ENCODE data around the gene DVL2.
A peak's percentile ranks its signal among the peaks of the same experiment; 100 is the strongest.
"Not testable (repeated sequence)": the region's sequence is repeated elsewhere in the genome, so short reads cannot be mapped to it uniquely, and the experiment has no call there.

DVL2 gene

GRCh38 chr17:7254511-7254910, 20.2 kb upstream of the DVL2 start:
- DNase-seq, result no peak

- DNase-seq, result no peak
Measured at GRCh38 chr17:7253082-7253481, 18.8 kb upstream of the DVL2 start.

- peak; percentile 95 for DNase-seq
Measured at GRCh38 chr17:7252176-7253043, 18.1 kb upstream of the DVL2 start, which contains the start of gene ELP5. Gene ELP5, plus strand, starts transcription at chr17:7252215. Its CDS starts 336 bp downstream, at chr17:7252551.

DNA sequence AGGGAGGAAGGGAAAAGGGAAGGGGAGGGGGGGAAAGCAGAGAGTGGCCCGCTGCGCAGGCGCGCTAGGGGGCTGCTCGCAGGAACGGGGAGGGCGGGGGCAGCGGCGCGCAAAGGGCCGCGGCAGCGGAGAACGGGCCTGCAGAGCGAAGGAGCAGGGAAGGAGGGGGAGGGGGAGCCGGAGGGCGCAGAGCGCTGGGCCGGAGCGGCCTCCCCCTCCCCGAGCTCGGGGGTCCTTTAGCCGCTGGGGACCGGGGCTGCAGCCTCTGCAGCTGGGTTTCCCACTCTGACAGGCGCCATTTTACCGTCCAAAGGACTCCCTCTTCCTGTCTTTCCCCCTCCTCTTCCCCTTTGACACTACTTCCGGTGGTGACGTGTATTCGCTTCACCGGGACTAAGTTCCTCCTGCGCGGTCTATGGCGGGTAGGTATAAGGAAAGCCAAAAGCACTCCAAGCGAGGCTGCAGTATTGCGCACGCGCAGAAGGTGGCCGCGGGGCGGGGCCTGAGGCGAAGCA, 17.4 kb upstream of the DVL2 start, which contains the start of gene CTDNEP1:
TSS of gene CTDNEP1 (minus strand) at position 74 of the 515 bp plus-strand sequence. CDS start 438 bp downstream, outside the sequence.
- peak; percentile 100 for DNase-seq

GRCh38 chr17:7250695-7251627, 16.6 kb upstream of the DVL2 start:
- no peak for DNase-seq

DNA sequence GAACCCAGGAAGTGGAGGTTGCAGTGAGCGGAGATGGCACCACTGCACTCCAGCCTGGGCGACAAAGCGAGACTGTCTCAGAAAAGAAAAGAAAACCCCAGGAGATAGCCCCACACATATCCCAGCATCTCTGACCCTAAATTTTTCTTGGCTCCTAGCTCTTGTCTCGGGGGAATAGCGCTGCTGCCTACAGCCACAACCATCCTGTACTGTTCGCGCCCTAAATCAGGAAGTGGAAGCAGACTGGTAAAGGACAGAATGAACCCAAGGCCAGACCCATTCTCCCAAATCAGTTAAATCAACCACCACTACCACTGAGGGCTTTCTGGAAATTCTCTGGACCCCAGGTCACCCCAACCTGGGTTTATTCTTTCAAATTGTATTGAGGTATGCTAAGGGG, 15.5 kb upstream of the DVL2 start:
- DNase-seq, result no peak

DNA sequence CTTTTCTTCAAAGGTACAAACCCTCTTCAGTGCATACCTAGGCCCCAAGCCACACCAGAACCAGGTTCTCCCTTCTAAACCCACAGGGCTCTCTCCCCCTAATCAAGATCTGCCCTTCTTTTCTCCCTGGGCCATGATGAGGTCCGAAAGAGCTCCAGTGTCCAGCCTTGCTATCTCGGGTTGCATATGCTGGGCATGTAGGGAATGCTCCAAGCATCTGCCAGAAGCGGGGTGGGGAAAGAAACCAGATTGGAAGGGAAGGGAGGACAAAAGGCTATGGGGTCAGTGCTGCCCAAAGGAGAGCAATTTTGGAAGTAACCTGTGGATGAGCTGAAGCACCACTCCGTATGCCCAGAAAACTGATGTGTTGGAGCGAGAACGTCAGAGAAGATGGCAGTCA, 14.9 kb upstream of the DVL2 start:
- DNase-seq, result no peak

GRCh38 chr17:7248796-7249195, 14.5 kb upstream of the DVL2 start:
- DNase-seq, result no peak

DNA sequence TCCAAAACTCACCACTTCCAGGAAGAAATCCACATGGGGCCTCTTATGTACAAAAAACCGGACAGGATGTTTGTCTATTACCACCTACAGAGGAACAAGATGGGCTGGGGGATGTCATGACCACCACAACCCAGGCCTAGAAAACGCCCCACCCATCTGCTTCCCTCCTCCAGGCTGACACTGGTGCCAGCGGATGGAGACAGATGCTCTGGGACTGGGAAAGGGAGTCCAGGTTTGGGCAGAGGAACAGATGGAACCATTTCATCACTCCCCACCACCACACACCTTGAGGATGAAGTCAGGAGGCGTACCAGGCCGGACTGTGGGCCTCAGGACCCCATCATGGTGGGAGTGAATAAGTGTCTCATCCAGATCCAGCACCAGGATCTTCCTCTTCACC, 12.5 kb upstream of the DVL2 start:
- DNase-seq, result no peak

DNA sequence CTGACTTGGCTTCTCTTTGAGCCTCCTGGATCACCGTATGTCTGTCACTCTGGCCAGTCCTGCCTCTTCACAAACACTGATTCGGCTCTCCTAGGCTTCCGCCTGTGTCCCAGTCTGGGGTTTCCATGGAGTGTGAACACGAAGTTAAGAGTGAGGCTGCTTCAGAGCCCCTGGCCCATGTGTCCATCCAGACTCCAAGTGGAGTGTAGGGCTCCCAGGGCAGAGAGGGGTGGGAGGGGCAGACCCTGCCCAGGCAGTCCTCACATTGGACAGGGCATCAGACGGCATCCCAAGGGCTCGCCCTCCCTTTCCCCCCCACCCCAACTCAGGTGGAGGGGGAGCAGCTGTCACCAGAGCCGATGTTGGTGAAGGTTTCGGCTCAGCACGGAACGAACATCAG, 9.5 kb upstream of the DVL2 start:
- DNase-seq, result not testable (repeated sequence)

DNA sequence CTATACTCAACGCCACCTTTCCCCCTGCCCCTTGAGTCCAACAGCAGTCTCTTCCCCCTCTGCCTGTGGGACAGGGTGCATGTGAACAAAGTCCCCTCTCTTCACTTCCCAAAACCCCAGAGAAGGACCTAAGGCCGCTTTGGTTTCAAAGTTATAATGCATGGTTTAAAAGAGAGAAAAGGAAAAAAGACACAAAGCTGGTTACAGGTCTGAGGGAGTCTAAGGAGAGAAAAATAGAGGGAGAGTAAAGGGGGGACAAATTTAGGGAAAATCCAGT, 9.1 kb upstream of the DVL2 start:
- no peak for DNase-seq

DNA sequence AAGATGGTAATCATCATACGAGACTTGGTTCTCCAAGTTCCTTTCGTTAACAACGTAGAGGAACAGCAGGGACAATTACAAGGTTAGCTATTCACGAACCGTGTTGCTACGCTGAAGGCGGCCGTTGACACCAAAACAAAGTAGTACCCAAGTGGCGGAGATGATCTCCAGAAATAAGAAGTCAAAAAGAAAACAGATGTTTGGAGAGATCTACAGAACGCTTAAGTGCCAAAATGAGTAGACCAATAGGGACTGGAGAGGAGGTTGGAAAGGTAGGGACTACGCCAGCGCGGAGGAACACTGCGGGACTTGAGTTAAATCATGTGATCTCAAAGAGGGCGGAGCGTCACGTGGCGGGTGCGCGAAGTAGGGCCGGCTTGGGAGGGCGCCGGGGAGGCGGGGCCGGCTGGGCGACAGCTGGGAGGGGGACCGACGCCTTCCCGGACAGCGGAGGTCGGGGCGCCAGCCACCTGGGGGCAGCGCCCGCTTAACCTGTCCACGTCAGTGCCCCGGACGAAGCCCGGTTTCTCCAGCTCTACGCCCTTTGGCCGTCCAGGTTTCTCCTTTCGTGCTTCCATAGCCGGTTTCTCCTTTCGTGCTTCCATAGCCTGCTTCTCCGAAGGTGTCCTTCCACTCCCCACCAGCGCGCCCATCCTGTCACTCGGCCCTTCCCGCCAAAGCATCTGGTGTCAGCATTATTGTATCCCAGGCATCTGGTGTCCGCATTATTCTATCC, 8.6 kb upstream of the DVL2 start:
- DNase-seq, result peak; percentile 95

- DNase-seq, result peak; percentile 90
Measured at GRCh38 chr17:7241783-7242716, 7.7 kb upstream of the DVL2 start, which contains the start of gene GABARAP. Gene GABARAP, minus strand, starts transcription at chr17:7242449. Its CDS starts 119 bp downstream, at chr17:7242330.

DNA sequence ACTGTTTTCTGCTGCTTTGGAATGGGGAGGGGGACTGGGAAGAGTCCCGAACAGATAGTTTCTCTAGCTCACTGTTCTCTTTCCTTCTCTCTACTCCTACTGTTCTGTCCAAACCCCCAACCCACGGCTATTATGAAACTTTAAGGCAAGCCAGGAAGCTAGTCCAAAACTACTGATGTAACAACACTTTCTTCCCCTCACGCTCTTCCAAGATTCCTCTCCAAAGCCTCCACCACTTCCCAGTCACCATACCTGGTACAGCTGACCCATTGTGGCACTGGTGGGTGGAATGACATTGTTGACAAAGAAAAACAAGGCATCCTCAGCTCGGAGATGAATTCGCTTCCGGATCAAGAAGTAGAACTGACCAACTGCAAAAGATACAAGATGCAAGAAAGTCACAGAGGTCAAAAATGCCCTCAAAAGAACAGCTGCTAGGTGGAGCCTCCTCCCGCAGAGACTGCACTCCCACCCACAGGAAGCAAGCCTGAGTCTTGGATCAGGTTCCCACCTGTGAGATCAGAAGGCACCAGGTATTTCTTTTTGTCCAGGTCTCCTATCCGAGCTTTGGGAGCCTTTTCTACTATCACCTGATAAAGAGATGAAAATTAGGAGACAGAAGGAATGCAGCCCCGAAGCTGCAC, 6.9 kb upstream of the DVL2 start:
- DNase-seq, result no peak

GRCh38 chr17:7240375-7240774, 6.1 kb upstream of the DVL2 start:
- no peak for DNase-seq

GRCh38 chr17:7239091-7240027, 5.0 kb upstream of the DVL2 start, which contains the start of gene PHF23:
Gene PHF23, minus strand, starts transcription at chr17:7239457. Its CDS starts 178 bp downstream, at chr17:7239279.
- DNase-seq, result peak; percentile 100

DNA sequence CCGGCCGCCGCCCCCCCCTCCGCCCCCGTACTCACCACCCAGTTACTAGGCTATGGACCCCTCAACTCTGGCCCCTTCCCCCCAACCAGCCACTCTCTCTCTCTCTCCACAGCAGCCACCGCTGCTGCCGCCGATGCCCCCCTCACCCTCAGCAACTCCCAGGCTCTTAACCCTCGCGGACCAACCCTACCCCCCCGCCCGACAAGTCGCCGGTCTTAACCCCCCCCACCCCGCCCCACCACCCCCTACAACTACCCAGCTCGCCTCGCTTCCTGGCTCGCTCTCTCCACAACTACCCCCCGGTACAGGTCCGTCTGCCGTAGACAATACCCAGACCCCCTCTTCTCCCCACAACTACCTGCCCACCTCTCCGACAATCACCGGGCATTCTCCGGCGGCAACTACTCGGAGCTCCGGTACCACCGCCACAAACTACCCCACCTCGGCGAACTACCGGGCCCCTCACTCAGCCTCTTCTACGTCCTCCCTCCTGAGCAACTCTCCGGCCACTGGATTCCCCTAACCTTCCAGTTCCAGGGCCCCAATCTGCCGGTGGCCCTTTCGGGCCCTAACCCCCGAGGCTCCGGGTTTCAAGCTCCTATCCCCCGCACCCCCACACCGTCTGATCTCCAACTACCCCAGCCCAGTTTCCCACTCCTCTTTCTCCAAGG, 4.2 kb upstream of the DVL2 start:
- peak; percentile 29 for DNase-seq

DNA sequence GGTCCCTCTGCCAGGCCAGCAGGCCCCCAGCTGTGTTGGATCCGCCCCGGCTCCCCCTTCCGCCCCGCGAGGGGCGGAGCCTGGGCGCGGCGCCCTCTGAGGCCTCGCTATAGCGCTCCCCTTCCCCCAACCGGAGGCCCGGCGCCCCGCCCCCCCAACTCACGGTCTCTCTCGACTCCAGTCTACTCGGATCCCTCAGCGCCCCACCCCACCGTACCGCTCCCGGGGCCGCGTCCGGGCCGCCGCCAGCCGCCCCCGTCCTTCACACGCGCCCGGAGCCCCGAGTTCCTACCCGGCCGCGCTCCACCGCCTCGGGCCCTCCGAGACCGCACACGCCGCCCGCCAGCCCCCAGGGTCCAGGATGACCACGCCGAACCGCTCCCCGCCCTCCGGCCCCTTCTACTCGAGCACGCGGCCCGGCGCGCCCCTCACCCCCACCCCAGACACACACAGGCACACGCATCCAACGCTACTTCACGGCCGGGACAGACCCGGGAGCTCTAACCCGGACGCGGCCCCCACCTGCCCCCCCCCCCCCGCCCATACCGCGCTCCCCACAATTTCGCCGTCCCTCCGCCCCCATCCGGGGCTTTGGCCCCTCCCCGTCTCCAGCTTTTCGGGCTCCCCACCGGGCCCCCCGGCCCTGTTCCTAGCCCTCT, 3.6 kb upstream of the DVL2 start:
- DNase-seq, result peak; percentile 75
